ENCODE results near the gene NUCB1.

- TF ChIP-seq POLR2A (IDR thresholded peaks at IDR 0.05) (no peak), CTCF (IDR thresholded peaks at IDR 0.05) (no peak)
Measured at GRCh38 chr19:48966541-48967345, 66.6 kb downstream of the NUCB1 start.

Data from thyroid gland (tissue), 4 donors.